HG02623 (cell line): ENCODE results near the gene ANKRD39.
"Not testable (repeated sequence)": the region's sequence is repeated elsewhere in the genome, so short reads cannot be mapped to it uniquely, and the experiment has no call there.

ENCODE experiments used
- ATAC-seq: cut with Tn5 transposase; IDR thresholded peaks from one replicate; pipeline ENCODE4 v1.9.1; 2021; ENCODE audit warnings: moderate library complexity; ENCODE audit not compliant: unreplicated experiment

ANKRD39 gene

DNA sequence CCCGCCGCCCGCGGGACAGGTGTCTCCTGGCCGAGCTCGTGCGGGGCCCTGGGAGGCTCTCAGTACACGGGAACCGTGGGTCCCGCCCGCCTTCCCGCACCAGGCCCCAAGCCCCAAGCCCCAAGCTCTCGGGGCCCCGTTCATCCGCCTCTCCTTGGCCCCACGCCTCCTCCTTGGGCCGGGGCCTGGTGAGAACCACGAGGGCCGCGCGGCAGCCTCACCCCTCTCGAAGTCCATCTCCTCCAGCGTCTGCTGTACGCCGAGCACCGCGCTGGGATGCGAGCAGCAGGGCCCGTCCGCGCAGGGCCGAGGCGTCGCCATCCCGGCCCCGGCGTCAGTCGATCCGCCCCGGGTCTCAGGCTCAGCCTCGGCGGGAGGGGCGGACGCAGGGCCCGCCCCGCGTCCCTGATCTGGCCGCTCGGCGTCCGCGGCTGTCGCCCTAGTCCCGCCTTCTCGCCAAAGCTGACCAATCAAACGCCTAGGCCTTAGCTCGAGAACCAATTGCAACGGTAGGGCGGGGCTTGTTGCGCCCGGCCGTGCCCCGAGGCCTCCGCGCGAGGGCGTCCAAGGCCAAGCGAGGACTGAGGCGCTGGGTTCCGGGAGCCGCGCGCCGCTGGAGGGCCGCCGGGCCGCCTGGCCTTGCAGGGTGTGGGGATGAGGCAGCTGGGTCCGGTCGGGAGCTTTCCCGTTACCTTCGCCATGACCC lies at the start of gene ANKRD39:
TSS of gene ANKRD39 (minus strand) at position 350 of the 706 bp plus-strand sequence. CDS start at position 321, 29 bp downstream.
- ATAC-seq = peak; percentile 91

GRCh38 chr2:96906729-96907114 lies 48.9 kb upstream of the ANKRD39 start:
- ATAC-seq = no peak

DNA sequence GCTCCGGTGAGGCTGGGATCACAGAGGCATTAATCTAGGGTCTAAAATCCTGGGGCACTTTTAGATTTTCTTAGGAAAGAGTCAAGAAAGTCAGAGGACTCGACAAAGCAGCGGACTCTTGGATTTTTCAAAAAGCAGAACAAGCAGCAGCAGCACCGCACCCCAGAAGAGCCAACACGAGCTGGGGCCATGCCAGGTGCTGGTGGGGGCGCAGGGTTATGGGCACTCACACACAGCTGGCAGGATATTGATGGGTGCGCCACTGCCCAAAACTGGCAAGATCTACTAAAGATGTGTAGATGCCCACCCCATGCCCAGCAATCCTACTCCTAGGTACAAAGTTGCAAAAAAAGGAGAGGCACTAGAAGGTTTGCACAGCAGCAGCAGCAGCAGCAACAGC lies 46.0 kb upstream of the ANKRD39 start:
- no peak for ATAC-seq

- no peak for ATAC-seq
Observed at GRCh38 chr2:96903318-96903717, 45.5 kb upstream of the ANKRD39 start.

GRCh38 chr2:96900237-96900636 lies 42.4 kb upstream of the ANKRD39 start:
- no peak for ATAC-seq

GRCh38 chr2:96899413-96899741 lies 41.6 kb upstream of the ANKRD39 start:
- no peak for ATAC-seq

- ATAC-seq = no peak
Observed at GRCh38 chr2:96898641-96899412, 41.0 kb upstream of the ANKRD39 start.

GRCh38 chr2:96898135-96898505 lies 40.3 kb upstream of the ANKRD39 start:
- ATAC-seq = no peak

- ATAC-seq = no peak
Observed at GRCh38 chr2:96897491-96898134, 39.8 kb upstream of the ANKRD39 start.

- no peak for ATAC-seq
Observed at GRCh38 chr2:96895746-96896651, 38.2 kb upstream of the ANKRD39 start.

DNA sequence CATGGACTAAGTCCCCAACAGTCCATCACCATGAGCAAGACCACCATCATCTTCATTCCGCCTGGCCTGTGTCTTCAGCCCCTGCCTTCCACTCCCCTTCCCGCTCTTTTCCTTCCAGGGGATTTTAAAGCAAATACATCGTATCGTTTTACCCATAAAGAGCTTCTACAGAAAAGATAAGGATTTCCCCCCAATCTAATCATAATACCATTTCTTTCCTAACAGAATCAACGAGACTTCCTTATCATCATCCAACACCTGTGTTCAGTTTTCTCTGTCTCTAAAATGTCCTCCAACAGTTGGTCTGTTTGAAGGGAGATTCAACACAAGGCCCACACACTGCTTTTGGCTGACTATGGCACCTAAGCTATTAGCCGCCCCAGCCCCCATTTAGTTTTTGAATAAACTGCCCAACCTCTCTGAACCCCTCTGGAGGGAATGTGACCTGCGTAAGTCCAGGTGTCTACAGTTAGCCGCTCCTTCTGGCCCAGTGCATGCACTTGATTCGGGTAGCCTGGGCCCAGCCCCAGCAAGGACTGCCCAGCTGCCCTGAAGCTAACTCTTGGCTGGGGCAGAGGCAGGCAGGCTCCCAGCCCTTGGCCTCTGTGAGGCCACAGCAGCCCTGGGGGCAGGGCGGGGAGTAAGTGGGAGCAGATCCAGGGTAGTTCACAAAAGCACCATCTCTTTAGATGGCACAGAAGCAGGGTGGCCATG lies 37.4 kb upstream of the ANKRD39 start:
- no peak for ATAC-seq

- ATAC-seq = no peak
Observed at GRCh38 chr2:96894151-96894531, 36.3 kb upstream of the ANKRD39 start.

- ATAC-seq = no peak
Observed at GRCh38 chr2:96893289-96894150, 35.7 kb upstream of the ANKRD39 start.

DNA sequence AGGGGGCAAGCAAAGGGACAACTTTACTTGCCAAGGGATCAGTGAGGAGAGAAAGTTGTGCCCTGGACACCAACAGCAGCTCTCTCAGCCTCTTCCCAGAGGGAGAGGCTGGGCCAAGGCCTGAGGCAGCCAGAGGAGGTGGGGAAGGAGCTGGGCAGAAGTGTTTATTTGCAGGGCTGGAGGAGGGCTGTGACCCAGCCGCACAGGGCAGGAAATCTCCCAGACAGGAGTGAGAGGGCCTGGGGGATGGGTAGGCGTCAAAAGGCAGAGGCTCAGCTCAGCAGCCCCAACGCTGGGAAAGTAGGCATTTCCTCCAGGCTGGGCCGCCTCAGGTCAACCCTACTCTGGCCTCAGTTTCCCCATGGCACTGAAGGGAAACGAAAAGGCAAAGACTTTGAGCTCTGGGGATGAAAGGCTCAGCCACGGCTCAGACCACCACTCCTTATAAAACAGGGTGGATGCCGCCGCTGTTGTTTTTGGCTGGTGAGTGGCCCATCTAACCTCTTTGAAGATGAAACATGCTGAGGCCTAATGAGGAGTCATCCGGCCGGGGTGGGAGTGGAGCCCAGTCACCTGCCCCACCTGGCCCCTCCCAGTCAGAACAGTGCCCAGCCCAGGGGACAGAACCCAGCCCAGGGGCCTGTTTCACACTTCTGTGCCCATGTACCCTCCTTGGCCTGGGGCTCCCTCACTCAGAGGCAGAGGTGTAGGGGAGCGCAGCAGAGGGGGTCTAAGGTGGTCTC lies 33.9 kb upstream of the ANKRD39 start:
- ATAC-seq = no peak

DNA sequence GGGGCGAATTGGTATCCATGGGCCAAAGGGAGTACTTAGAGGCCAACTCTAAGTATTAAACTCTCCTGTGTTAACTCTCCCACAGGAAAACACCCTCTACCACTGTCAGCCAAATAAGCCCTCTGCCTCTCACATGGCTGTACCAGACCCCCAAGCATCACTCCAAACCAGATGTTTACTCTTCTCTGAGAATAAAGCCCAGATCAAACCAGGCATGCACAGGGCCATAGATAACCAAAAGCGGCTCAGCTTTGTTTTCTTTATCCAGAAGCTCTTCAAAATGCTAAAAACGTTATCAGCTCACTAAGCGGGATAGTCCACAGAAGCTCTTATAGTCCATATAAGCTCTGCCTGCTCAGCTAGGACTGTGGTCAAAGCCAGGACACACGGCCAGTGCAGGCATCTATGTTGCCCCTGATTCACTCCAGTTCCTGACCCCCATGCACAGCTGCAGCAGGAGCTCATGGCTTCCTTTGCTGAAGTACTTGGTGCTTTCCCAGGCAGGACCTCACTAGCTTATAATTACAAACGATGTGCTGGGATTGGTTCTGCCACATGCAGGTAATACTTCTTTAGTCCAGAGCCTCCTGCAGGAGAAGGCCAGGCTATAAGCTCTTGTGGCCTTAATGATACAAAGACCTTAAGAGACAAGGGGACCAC lies 33.0 kb upstream of the ANKRD39 start:
- no peak for ATAC-seq

DNA sequence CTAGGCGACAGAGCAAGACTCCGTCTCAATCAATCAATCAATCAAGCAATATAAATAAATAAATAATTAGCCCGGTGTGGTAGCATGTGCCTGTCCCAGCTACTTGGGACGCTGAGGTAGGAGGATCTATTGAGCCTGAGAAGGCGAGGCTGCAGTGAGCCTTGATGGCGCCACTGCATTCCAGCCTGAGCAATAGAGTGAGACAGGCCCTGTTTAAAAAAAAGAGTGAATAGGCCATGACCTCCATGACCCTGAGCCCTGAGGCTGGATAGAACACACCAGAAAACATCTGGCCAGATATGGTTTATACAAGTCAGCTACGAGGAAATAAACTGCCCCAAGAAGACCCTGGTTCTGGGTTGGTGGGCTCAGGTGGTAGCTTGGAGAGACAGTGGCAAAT lies 32.4 kb upstream of the ANKRD39 start:
- no peak for ATAC-seq

DNA sequence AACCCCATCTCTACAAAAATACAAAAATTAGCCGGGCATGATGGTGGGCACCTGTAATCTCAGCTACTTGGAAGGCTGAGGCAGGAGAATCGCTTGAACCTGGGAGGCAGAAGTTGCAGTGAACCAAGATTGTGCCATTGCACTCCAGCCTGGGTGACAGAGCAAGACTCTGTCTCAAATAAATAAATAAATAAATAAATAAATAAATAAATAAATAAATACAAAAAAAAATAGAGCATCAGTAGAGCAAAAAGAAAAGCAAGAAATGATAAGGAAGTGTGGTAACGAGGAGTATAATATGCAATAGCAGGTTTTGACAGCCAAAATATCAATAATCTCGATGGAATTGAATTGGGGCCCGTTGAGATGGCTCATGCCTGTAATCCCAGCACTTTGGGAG lies 31.7 kb upstream of the ANKRD39 start:
- ATAC-seq = not testable (repeated sequence)
